Astrocyte (in vitro differentiated cells and primary cell): ENCODE measurements around the gene HOXB6. TPM values are rescaled to one million over a fixed set of nuclear protein-coding genes. Genes with fewer than 3 reads are reported as not detected.

Source experiments
- DNase-seq: peaks from one replicate; pipeline ENCODE4 v3.0.0-alpha.2; 2010; ENCODE audit warnings: low read depth
- FAIRE-seq: peaks from 2 replicates; lab custom pipeline; 2011; peaks lifted over from hg19 to GRCh38; lab: Jason Lieb, UNC
- H2AFZ ChIP-seq: 2 replicates; pipeline ENCODE4 v1.6.0; 2012; ENCODE audit warnings: low read depth, low read length, inconsistent platforms
- H3K27ac ChIP-seq: 2 replicates; pipeline ENCODE4 v1.5.1; 2011; ENCODE audit warnings: low read depth, low read length, inconsistent platforms
- H3K27me3 ChIP-seq: 2 replicates; pipeline ENCODE4 v1.6.0; 2011; ENCODE audit warnings: low read length, inconsistent platforms; ENCODE audit not compliant: insufficient read depth
- H3K36me3 ChIP-seq: 2 replicates; pipeline ENCODE4 v1.5.1; 2011; ENCODE audit warnings: low read length, inconsistent platforms; ENCODE audit not compliant: insufficient read depth
- H3K4me1 ChIP-seq: 2 replicates; pipeline ENCODE4 v1.5.1; 2011; ENCODE audit warnings: low read length, inconsistent platforms; ENCODE audit not compliant: insufficient read depth
- H3K4me2 ChIP-seq: 2 replicates; pipeline ENCODE4 v1.6.0; 2012; ENCODE audit warnings: low read length, inconsistent platforms
- H3K4me3 ChIP-seq: 2 replicates; pipeline ENCODE4 v1.5.1; 2011; ENCODE audit warnings: low read depth, mild to moderate bottlenecking, low read length, inconsistent platforms; ENCODE audit not compliant: insufficient read depth
- H3K79me2 ChIP-seq: 2 replicates; pipeline ENCODE4 v1.6.0; 2012; ENCODE audit warnings: mild to moderate bottlenecking, low read length, inconsistent platforms; ENCODE audit not compliant: insufficient read depth
- H3K9ac ChIP-seq: 2 replicates; pipeline ENCODE4 v1.6.0; 2012; ENCODE audit warnings: mild to moderate bottlenecking, low read length, inconsistent platforms
- H3K9me3 ChIP-seq: 2 replicates; pipeline ENCODE4 v1.5.1; 2012; ENCODE audit warnings: low read depth, mild to moderate bottlenecking, low read length, inconsistent platforms; ENCODE audit not compliant: insufficient read depth
- H4K20me1 ChIP-seq: 2 replicates; pipeline ENCODE4 v1.6.0; 2012; ENCODE audit warnings: low read length, inconsistent platforms; ENCODE audit not compliant: insufficient read depth
- H3K27ac Mint-ChIP-seq: one replicate; pipeline ENCODE4 v1.8.0; 2021; ENCODE audit warnings: mild to moderate bottlenecking, mixed read lengths; ENCODE audit not compliant: unreplicated experiment
- H3K27me3 Mint-ChIP-seq: one replicate; pipeline ENCODE4 v1.8.0; 2021; ENCODE audit warnings: low read depth, mixed read lengths; ENCODE audit not compliant: unreplicated experiment
- H3K36me3 Mint-ChIP-seq: one replicate; pipeline ENCODE4 v1.8.0; 2021; ENCODE audit warnings: low read depth, mixed read lengths; ENCODE audit not compliant: unreplicated experiment
- H3K4me1 Mint-ChIP-seq: one replicate; pipeline ENCODE4 v1.8.0; 2021; ENCODE audit warnings: low read depth, mixed read lengths; ENCODE audit not compliant: unreplicated experiment
- H3K4me3 Mint-ChIP-seq: one replicate; pipeline ENCODE4 v1.8.0; 2021; ENCODE audit warnings: mild to moderate bottlenecking, moderate library complexity, mixed read lengths; ENCODE audit not compliant: unreplicated experiment
- H3K9me3 Mint-ChIP-seq: one replicate; pipeline ENCODE4 v1.8.0; 2021; ENCODE audit warnings: mild to moderate bottlenecking, mixed read lengths; ENCODE audit not compliant: unreplicated experiment
- EZH2 ChIP-seq: IDR thresholded peaks from 2 replicates; pipeline ENCODE4 v1.6.1; 2012; ENCODE audit warnings: mild to moderate bottlenecking, low read length, inconsistent platforms; ENCODE audit not compliant: insufficient read depth
- total RNA-seq: library from RNA; stranded (reverse); gene quantifications from 2 replicates; pipeline ENCODE4 v1.2.1, GENCODE V29; 2021
- TF ChIP-seq, protein P1 (sequence below): IDR thresholded peaks from 2 replicates; pipeline ENCODE4 v1.5.1; 2011; ENCODE audit warnings: low read depth, mild to moderate bottlenecking, inconsistent platforms, low read length, moderate library complexity; ENCODE audit not compliant: insufficient read depth

Gene HOXB6
- total RNA-seq, 1 donor from 2014 or later: not detected

DNA sequence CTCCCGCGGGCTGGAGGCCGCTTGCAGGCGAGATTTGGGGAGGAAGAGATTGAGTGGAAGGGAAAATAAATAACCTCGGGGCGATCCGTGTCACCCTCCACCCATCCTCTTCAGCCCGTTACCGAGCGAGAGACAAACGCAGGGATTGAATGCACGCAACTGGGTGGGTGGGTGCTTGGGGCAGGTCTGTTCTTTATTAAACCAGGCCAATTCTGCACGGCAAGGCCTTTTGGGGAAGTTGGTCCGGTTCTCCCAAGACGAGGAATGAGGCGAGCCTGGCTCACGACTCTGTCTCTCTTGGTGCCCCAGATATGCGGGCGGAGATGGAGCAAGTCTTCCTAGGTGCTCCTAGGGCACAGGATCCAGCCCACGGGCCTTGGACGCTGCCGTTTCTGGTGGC lies 6.4 kb upstream of the HOXB6 start:
- Histone ChIP-seq H3K4me1 (peaks cover 4% of the 10 kb centered on the region), H2AFZ (no peak overlapping the region), H3K36me3 (no peaks in the 10 kb centered on the region), H3K4me3 (no peak overlapping the region), H3K79me2 (no peaks in the 10 kb centered on the region), H3K4me2 (peak overlapping the region; percentile 74), H4K20me1 (peaks cover 22% of the 10 kb centered on the region), H3K27me3 (peaks cover 85% of the 10 kb centered on the region), H3K9ac (no peak overlapping the region), H3K9me3 (peaks cover 3% of the 10 kb centered on the region), H3K27ac (no peak overlapping the region)
- no peak for FAIRE-seq
- Mint-ChIP-seq H3K4me1 (no peaks in the 10 kb centered on the region), H3K36me3 (no peaks in the 10 kb centered on the region), H3K27me3 (peaks cover 79% of the 10 kb centered on the region), H3K9me3 (peaks cover 34% of the 10 kb centered on the region), H3K4me3 (no peak overlapping the region), H3K27ac (peak overlapping the region; percentile 62)
- DNase-seq: no peak
- TF ChIP-seq EZH2: no peak
- TF ChIP-seq, protein P1, sequence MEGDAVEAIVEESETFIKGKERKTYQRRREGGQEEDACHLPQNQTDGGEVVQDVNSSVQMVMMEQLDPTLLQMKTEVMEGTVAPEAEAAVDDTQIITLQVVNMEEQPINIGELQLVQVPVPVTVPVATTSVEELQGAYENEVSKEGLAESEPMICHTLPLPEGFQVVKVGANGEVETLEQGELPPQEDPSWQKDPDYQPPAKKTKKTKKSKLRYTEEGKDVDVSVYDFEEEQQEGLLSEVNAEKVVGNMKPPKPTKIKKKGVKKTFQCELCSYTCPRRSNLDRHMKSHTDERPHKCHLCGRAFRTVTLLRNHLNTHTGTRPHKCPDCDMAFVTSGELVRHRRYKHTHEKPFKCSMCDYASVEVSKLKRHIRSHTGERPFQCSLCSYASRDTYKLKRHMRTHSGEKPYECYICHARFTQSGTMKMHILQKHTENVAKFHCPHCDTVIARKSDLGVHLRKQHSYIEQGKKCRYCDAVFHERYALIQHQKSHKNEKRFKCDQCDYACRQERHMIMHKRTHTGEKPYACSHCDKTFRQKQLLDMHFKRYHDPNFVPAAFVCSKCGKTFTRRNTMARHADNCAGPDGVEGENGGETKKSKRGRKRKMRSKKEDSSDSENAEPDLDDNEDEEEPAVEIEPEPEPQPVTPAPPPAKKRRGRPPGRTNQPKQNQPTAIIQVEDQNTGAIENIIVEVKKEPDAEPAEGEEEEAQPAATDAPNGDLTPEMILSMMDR: no peak

DNA sequence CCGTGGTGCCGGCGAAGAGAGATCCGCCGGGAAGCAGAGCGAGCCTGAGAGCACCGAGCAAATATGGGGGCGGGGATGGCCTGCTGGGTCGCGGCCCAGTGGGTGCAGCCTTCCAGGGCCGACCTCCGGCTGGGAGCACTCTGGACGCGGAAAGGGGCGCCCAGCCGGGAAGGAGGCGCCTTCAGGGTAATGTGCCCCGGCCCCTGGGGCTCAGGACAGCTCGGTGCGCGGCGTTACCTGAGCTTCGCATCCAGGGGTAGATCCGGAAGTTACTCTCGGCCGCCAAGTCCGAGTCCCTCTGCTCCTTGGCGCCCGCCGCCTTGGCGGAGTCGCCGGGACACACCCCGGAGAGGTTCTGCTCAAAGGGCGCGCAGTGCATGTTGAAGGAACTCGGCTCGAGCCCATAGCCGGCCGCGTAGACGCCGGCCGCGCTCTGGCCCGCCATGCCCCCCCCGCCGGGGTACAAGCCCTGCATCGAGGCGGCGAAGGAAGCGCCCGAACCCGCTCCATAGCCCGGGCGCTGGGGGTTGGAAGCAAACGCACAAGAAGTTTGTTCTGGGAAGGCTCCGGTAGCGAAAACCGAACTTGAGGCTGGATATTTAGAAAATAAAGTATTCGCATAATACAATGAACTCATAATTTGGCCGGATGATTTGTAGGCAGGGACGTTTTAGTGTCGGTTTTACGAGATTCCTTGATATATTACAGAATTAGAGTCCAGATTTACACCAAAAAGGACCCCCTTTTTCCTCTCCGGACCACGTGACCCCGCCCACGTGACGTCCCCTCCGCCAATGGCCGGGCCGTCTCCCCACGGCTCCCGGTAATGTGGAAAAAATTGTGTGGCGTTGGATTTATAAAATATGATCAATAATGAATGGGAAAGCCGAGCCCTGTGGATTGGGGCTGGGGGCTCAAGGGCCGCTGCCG lies 5.8 kb upstream of the HOXB6 start, which contains the start of gene HOXB7:
Gene HOXB7 (minus strand): TSS at position 736 of the 930 bp plus-strand sequence. CDS start 99 bp downstream, at position 637.
- Mint-ChIP-seq H3K27ac (peak within 1 kb of the TSS; percentile 62), H3K27me3 (peaks cover 77% of the 10 kb centered on the region), H3K4me3 (no peak within 1 kb of the TSS), H3K4me1 (no peaks in the 10 kb centered on the region), H3K36me3 (no peaks in the 10 kb centered on the region), H3K9me3 (peaks cover 37% of the 10 kb centered on the region)
- peak within 1 kb of the TSS; percentile 60 for H2AFZ ChIP-seq
- H3K36me3 ChIP-seq: no peaks in the 10 kb centered on the region
- FAIRE-seq: no peak
- H3K4me3 ChIP-seq: peak within 1 kb of the TSS; percentile 29
- H4K20me1 ChIP-seq: peaks cover 21% of the 10 kb centered on the region
- no peak for DNase-seq
- no peak within 1 kb of the TSS for H3K9ac ChIP-seq
- peak; percentile 98 for TF ChIP-seq EZH2
- TF ChIP-seq, protein P1: no peak
- H3K4me2 ChIP-seq: peak within 1 kb of the TSS; percentile 74
- H3K79me2 ChIP-seq: no peaks in the 10 kb centered on the region
- no peak within 1 kb of the TSS for H3K27ac ChIP-seq
- peaks cover 4% of the 10 kb centered on the region for H3K4me1 ChIP-seq
- H3K9me3 ChIP-seq: peaks cover 3% of the 10 kb centered on the region
- H3K27me3 ChIP-seq: peaks cover 85% of the 10 kb centered on the region
